ENCODE data around the gene LTBP2.

DNA sequence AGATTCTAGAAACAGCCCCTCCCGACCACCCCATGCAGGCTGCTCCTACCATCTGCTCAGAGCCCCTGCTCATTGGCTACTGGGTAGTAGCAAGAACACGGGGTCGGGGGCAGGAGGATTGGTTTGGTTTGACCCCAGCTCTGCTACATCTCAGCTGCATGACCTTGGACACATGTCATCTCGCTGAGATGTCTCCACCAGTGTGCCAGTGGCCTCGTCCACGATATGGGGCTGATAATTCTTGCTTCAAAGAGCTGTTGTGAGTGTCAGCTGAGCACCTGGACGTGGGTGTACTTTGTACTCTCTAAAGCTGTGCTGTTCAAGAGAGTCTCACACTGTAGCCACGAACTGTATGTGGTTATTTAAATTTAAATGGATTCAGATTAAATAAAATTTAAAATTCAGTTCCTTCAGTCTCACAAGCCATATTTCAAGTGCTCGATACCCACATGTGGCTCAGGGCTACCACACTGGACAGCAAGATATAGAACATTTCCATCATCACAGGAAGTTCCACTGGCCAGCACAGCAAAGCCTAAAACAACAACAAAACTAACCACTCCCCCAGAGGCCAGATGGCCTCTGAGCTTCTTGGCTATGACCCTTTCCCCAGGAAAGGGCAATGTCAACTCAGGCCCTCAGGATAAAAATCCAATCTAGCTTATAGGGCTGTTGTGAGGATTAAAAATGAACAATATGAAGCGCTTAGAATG lies 18.6 kb downstream of the LTBP2 start:
- TF ChIP-seq, protein P1, sequence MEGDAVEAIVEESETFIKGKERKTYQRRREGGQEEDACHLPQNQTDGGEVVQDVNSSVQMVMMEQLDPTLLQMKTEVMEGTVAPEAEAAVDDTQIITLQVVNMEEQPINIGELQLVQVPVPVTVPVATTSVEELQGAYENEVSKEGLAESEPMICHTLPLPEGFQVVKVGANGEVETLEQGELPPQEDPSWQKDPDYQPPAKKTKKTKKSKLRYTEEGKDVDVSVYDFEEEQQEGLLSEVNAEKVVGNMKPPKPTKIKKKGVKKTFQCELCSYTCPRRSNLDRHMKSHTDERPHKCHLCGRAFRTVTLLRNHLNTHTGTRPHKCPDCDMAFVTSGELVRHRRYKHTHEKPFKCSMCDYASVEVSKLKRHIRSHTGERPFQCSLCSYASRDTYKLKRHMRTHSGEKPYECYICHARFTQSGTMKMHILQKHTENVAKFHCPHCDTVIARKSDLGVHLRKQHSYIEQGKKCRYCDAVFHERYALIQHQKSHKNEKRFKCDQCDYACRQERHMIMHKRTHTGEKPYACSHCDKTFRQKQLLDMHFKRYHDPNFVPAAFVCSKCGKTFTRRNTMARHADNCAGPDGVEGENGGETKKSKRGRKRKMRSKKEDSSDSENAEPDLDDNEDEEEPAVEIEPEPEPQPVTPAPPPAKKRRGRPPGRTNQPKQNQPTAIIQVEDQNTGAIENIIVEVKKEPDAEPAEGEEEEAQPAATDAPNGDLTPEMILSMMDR (IDR thresholded peaks at IDR 0.05; ENCODE audit: low read depth, low read length, poor library complexity, severe bottlenecking): no peak
- no peak for TF ChIP-seq EZH2phosphoT487 (IDR thresholded peaks at IDR 0.05; ENCODE audit: borderline replicate concordance, low read length)

All from DOHH2 (cell line).